LNCAP (cell line): ENCODE data around the gene EEA1.

Experiments used
- TF ChIP-seq, protein P1 (sequence below): fragments of 450-650 bp; IDR thresholded peaks from 2 replicates; pipeline ENCODE4 v1.5.1; 2017; ENCODE audit warnings: mild to moderate bottlenecking

EEA1 gene

DNA sequence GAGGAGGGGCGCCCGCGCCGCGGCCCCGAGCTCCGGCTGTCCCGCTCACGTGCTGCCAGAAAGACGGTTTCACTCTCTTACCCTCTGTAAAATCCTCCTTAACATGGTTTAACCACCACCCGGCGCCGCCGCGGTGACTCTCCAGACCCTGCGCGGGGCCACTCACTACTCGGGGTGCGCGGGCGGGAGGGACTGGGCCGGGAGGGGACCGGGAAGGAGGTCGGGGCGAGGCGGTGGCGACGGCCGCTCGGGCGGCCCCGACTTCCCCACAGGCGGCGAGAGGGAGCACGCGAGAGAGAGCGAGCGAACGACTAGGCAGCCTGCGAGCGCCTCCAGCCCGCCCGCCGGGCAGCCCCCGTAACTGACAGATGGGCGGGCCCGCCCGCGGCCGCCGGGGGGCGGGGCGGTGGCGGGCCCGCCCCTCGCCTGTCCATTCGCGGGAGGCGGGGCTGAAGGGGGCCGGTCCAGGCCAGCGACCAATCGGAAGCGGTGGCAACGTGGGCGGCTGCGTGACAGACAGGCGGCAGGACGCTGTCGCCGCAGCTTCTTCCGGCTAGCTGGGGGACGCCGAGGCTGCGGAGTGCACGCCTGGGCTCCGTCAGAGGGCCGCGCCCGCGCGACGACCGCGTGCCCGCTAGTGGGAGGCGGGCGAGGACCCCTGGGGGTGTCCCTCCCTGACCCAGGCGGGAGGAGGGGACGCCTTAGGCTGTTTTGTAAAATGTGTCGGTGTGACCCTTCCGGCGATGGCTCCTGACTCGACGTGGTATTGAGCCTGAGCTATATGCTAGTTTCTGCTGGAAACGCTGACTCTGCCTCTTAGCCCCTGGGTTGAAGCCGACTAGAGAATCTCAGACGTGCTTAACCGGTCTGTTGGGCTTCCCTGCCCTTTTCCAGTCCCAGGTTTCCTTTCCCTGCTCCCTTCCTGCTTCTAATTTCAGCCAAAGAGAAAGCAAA, at the start of gene EEA1:
Gene EEA1, minus strand, starts transcription at position 334 of the 954 bp plus-strand sequence. Its CDS starts 229 bp downstream, at position 105.
- TF ChIP-seq, protein P1, sequence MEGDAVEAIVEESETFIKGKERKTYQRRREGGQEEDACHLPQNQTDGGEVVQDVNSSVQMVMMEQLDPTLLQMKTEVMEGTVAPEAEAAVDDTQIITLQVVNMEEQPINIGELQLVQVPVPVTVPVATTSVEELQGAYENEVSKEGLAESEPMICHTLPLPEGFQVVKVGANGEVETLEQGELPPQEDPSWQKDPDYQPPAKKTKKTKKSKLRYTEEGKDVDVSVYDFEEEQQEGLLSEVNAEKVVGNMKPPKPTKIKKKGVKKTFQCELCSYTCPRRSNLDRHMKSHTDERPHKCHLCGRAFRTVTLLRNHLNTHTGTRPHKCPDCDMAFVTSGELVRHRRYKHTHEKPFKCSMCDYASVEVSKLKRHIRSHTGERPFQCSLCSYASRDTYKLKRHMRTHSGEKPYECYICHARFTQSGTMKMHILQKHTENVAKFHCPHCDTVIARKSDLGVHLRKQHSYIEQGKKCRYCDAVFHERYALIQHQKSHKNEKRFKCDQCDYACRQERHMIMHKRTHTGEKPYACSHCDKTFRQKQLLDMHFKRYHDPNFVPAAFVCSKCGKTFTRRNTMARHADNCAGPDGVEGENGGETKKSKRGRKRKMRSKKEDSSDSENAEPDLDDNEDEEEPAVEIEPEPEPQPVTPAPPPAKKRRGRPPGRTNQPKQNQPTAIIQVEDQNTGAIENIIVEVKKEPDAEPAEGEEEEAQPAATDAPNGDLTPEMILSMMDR: no peak

DNA sequence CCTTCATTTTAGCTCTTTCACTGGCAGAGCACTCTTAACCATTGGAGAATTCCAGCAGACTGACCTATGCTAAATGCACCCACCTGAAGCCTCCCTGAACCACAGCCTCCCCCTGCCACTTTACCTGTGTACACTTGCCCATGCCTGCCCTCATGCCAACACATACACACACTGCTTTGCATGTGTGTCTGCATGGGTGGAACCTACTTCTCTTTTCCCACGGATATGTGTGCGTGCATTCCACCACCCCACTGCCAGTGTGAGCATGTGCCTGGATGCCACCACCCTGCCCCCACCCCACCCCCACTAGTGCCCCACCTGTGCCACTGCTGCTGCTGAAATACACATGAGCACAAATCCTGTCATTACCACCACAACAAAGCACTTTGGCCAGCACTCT, 49.5 kb upstream of the EEA1 start:
- TF ChIP-seq, protein P1: no peak

DNA sequence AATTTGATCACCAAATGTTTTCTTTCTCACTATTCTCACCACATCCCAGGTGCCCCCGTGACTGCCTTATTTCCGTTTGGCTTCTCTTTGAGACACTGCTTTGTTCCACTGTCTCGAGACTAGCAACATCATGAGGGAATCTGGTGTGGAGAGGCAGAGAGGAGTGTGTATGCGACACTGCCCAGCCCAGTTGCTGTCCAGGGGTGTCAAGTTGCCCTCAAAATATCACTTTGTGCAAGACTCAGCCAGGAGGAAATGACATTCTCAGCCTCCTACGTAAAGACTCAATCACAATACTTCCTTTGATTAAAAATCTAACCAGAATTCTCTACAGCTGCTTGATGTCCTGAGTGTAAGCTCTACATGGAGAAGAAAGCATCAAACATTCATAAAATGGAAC, 48.2 kb upstream of the EEA1 start:
- TF ChIP-seq, protein P1: no peak

DNA sequence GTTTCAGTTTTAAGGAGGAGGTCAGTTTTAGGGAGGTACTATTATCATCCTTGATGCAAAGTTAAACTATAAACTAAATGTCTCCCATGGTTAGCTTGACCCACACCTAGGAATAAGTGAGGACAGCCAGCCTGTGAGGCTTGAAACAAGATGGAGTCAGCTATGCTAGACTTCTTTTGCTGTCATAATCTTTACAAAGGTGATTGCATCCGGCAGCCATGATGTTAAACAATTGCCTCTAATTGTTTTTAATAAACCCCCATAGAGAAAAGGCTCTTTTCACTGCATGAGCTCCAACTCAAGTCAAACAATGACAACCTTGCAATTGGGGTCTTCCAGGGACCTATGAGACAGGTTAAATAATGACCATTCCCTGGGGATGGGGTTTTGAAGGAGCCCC, 45.7 kb upstream of the EEA1 start:
- TF ChIP-seq, protein P1: no peak

DNA sequence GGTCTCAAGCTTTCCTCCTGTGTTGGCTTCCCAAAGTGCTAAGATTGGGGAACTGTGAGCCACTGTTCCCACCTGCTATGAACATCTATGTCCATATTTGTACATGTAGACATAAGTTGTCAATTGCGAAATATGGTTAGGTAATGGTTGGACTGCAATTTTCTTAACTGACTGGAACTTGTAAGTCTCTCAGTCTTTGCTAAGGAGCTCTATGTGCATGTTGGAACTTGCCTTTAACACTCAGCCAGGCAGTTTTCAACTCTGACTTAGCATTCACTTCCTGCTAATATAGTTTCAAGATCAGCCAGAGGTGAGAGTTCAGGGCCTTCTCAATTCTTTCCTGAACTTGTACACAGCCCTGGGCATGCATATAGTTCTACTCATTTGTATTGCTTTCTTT, 44.5 kb upstream of the EEA1 start:
- TF ChIP-seq, protein P1: no peak

DNA sequence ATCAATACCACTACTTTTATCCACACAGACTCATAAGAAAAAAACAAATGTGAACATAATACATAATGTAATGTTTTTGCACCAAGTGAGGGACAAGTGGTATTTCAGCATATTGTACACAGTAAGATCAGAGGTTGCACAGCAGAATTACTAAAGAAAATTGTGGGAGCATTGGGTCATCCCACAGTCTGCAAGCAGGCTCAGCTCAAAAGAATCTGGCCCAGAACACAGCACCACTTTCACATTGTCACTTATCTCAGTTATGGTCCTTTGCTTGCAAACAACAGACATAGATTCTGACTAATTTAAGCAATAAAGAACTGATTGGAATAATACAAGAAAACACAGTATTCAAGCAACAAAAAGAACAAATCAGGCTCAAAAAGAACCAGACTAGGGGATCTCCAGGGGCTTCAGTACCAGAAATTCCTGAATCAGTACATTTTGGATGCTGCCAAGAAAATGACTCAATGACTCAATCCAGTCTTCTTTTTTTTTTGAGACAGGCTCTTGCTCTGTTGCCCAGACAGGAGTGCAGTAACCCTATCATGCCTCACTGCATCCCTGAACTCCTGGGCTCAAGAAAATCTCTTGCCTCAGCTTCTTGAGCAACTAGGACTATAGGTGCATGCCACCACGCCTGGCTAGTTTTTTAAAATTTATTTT, 42.9 kb upstream of the EEA1 start:
- TF ChIP-seq, protein P1: no peak

DNA sequence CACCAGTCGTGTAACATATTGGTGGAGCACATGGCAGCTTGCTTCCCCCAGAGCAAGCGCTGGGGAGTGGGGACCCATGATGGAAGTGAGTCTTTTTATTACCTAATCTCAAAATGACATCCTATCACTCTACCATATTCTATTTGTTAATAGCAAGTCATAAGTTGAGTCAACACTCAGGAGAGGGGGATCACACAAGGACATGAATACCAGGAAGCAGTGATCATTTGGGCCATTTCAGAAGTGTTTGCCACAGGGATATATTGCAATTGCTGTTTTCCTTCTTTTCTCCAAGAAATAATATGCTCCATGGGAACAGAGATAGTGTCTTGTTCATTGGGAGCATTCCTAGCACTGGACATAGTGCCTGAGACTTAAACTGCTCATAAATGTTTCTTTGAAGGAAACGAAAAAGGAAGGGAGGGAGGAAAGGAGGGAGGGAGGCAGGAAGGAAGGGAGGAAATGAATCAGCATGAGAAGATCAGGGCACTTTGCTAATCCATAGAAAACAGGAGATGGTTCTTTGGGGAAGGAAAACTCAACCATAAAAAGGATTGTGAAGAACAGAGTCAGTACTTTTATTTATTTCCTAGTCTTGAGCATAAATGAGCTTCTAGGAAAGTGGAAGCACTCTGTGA, 39.2 kb upstream of the EEA1 start:
- TF ChIP-seq, protein P1: no peak
